ENCODE data around the gene CCDC92B. TPM values are rescaled to one million over a fixed set of nuclear protein-coding genes. Genes with fewer than 3 reads are reported as not detected.
A peak's percentile ranks its signal among the peaks of the same experiment; 100 is the strongest.

Gene CCDC92B
- total and polyA plus RNA-seq, 2 of the 13 experiments (the other 11 are each of a cell fraction or from before 2014, with no cell fraction given): not detected

DNA sequence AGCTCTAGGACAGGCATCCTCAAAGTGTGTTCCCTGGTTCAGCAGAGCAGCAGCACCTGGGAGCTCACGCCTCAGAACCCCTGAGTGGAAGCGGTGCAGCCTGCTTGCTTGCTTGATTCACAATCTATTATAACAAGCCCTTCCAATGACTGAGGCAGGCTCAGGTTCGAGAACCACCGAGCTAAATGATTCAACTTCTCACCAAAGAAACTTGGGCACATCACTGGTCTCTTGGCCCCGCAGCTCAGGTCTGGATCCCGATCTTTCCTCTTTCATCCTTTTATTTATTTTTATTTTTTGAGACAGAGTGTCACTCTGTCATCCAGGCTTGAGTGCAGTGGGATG lies 62.4 kb downstream of the CCDC92B start:
- Histone ChIP-seq H3K4me3 (replicated peaks in 1 of 3; ENCODE audit: insufficient read depth in 1 of 3, low read depth in 2 of 3, low read length in 3 of 3) (no peak overlapping the region), H3K9ac (ENCODE audit: insufficient read depth, low read depth, low read length) (no peak overlapping the region), H2AFZ (ENCODE audit: low read length) (no peak overlapping the region), H3K27ac (ENCODE audit: extremely low read length, insufficient read depth, low read length) (no peak overlapping the region), H3K9me3 (ENCODE audit: low read length) (no peaks in the 10 kb centered on the region), H3K4me2 (ENCODE audit: low read depth, low read length) (no peak overlapping the region), H3K36me3 (replicated peaks in 1 of 2; ENCODE audit: control insufficient read depth in 1 of 2, insufficient read depth in 2 of 2, low read length in 2 of 2) (peaks cover 8 to 27% of the 10 kb centered on the region in 2 experiments; a peak in 3 of 5 replicates), H3K4me1 (ENCODE audit: insufficient read depth, low read length) (no peaks in the 10 kb centered on the region), H3K79me2 (ENCODE audit: insufficient read depth, low read length) (no peaks in the 10 kb centered on the region), H4K20me1 (ENCODE audit: insufficient read depth, low read length) (peaks cover 6% of the 10 kb centered on the region; the same call in 1 of the 2 replicates), H3K27me3 (ENCODE audit: control insufficient read depth in 1 of 2, insufficient read depth in 2 of 2, low read length in 2 of 2) (no peaks in the 10 kb centered on the region)
- FAIRE-seq: no peak
- no TSS peak for BruUV-seq (replicated peaks)
- CTCF ChIA-PET (ENCODE audit: low intra/inter-chr PET ratio, low total read pairs): no interaction called here
- WGBS (ENCODE audit: low lambda C conversion rate): 88% methylated on average over 4 of the region's 6 CpGs
- intact Hi-C loops (cut with micrococcal nuclease; ENCODE audit: unreplicated experiment) (no loop called here), in situ Hi-C loops (cut with HindIII; ENCODE audit: extremely low pct_ligation_motif_present, low pct_unique_long_range_greater_than_20kb) (no loop called here)
- POLR2A ChIA-PET: interaction anchor here (1.0 to 3.8 kb wide), 2 partner anchors 23 to 93 kb away, joined by 3 to 19 read pairs; partner anchors contain the start of gene PAFAH1B1
- ATAC-seq: no peak
- DNase-seq (ENCODE audit: low spot score): no peak
- no peak for TF ChIP-seq ZNF530 (CRISPR knock-in tag; IDR thresholded peaks at IDR 0.05; ENCODE audit: low read depth)
- TF ChIP-seq, protein P1, sequence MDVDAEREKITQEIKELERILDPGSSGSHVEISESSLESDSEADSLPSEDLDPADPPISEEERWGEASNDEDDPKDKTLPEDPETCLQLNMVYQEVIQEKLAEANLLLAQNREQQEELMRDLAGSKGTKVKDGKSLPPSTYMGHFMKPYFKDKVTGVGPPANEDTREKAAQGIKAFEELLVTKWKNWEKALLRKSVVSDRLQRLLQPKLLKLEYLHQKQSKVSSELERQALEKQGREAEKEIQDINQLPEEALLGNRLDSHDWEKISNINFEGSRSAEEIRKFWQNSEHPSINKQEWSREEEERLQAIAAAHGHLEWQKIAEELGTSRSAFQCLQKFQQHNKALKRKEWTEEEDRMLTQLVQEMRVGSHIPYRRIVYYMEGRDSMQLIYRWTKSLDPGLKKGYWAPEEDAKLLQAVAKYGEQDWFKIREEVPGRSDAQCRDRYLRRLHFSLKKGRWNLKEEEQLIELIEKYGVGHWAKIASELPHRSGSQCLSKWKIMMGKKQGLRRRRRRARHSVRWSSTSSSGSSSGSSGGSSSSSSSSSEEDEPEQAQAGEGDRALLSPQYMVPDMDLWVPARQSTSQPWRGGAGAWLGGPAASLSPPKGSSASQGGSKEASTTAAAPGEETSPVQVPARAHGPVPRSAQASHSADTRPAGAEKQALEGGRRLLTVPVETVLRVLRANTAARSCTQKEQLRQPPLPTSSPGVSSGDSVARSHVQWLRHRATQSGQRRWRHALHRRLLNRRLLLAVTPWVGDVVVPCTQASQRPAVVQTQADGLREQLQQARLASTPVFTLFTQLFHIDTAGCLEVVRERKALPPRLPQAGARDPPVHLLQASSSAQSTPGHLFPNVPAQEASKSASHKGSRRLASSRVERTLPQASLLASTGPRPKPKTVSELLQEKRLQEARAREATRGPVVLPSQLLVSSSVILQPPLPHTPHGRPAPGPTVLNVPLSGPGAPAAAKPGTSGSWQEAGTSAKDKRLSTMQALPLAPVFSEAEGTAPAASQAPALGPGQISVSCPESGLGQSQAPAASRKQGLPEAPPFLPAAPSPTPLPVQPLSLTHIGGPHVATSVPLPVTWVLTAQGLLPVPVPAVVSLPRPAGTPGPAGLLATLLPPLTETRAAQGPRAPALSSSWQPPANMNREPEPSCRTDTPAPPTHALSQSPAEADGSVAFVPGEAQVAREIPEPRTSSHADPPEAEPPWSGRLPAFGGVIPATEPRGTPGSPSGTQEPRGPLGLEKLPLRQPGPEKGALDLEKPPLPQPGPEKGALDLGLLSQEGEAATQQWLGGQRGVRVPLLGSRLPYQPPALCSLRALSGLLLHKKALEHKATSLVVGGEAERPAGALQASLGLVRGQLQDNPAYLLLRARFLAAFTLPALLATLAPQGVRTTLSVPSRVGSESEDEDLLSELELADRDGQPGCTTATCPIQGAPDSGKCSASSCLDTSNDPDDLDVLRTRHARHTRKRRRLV (CRISPR knock-in tag; IDR thresholded peaks at IDR 0.05): no peak
- TF ChIP-seq, protein P2, sequence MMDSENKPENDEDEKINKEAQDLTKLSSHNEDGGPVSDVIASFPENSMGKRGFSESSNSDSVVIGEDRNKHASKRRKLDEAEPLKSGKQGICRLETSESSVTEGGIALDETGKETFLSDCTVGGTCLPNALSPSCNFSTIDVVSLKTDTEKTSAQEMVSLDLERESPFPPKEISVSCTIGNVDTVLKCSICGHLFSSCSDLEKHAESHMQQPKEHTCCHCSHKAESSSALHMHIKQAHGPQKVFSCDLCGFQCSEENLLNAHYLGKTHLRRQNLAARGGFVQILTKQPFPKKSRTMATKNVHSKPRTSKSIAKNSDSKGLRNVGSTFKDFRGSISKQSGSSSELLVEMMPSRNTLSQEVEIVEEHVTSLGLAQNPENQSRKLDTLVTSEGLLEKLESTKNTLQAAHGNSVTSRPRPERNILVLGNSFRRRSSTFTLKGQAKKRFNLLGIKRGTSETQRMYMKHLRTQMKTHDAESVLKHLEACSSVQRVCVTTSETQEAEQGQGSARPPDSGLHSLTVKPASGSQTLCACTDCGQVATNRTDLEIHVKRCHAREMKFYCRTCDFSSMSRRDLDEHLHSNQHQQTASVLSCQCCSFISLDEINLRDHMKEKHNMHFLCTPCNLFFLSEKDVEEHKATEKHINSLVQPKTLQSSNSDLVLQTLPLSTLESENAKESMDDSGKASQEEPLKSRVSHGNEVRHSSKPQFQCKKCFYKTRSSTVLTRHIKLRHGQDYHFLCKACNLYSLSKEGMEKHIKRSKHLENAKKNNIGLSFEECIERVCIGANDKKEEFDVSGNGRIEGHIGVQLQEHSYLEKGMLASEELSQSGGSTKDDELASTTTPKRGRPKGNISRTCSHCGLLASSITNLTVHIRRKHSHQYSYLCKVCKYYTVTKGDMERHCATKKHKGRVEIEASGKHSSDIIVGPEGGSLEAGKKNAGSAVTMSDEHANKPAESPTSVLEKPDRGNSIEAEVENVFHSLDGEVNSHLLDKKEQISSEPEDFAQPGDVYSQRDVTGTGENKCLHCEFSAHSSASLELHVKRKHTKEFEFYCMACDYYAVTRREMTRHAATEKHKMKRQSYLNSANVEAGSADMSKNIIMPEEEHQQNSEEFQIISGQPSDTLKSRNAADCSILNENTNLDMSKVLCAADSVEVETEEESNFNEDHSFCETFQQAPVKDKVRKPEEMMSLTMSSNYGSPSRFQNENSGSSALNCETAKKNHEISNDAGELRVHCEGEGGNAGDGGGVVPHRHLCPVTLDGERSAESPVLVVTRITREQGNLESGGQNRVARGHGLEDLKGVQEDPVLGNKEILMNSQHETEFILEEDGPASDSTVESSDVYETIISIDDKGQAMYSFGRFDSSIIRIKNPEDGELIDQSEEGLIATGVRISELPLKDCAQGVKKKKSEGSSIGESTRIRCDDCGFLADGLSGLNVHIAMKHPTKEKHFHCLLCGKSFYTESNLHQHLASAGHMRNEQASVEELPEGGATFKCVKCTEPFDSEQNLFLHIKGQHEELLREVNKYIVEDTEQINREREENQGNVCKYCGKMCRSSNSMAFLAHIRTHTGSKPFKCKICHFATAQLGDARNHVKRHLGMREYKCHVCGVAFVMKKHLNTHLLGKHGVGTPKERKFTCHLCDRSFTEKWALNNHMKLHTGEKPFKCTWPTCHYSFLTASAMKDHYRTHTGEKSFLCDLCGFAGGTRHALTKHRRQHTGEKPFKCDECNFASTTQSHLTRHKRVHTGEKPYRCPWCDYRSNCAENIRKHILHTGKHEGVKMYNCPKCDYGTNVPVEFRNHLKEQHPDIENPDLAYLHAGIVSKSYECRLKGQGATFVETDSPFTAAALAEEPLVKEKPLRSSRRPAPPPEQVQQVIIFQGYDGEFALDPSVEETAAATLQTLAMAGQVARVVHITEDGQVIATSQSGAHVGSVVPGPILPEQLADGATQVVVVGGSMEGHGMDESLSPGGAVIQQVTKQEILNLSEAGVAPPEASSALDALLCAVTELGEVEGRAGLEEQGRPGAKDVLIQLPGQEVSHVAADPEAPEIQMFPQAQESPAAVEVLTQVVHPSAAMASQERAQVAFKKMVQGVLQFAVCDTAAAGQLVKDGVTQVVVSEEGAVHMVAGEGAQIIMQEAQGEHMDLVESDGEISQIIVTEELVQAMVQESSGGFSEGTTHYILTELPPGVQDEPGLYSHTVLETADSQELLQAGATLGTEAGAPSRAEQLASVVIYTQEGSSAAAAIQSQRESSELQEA (CRISPR knock-in tag; IDR thresholded peaks at IDR 0.05; ENCODE audit: not compliant biosample characterization): no peak
- peak; percentile 27; the same call in 1 of the 2 replicates for TF ChIP-seq POLR2G (IDR thresholded peaks at IDR 0.05; ENCODE audit: low read depth, low read length)
